Stimulated activated CD8-positive, alpha-beta memory T cell treated with anti-CD3 and anti-CD28 coated beads, Interleukin-12 subunit alpha, Interleukin-12 subunit beta, amount 100 ng/mL, for 1 hour (primary cell): ENCODE measurements around the gene WIPF2.

Experiments
- DNase-seq: peaks from one replicate; pipeline ENCODE4 v3.0.0-alpha.2; 2020; ENCODE audit warnings: low read depth

The WIPF2 gene

GRCh38 chr17:40313668-40314583 is 94.8 kb downstream of the WIPF2 start:
- DNase-seq, result no peak

GRCh38 chr17:40314584-40314956 is 95.5 kb downstream of the WIPF2 start:
- DNase-seq, result peak; percentile 85

- no peak for DNase-seq
Measured at GRCh38 chr17:40315206-40315605, 96.1 kb downstream of the WIPF2 start.

GRCh38 chr17:40315678-40316570 is 96.8 kb downstream of the WIPF2 start:
- DNase-seq, result no peak

- no peak for DNase-seq
Measured at GRCh38 chr17:40316571-40317344, 97.7 kb downstream of the WIPF2 start.

- DNase-seq, result no peak
Measured at GRCh38 chr17:40317345-40317873, 98.3 kb downstream of the WIPF2 start.

- peak; percentile 82 for DNase-seq
Measured at GRCh38 chr17:40317880-40318829, 99.1 kb downstream of the WIPF2 start.

GRCh38 chr17:40318830-40319391 is 99.8 kb downstream of the WIPF2 start:
- DNase-seq, result no peak

- DNase-seq, result peak; percentile 81
Measured at GRCh38 chr17:40319651-40320540, 100.8 kb downstream of the WIPF2 start.

- peak; percentile 55 for DNase-seq
Measured at GRCh38 chr17:40320756-40321523, 101.8 kb downstream of the WIPF2 start.

GRCh38 chr17:40321524-40321929 is 102.4 kb downstream of the WIPF2 start:
- no peak for DNase-seq

GRCh38 chr17:40321961-40322357 is 102.9 kb downstream of the WIPF2 start:
- no peak for DNase-seq

- peak; percentile 84 for DNase-seq
Measured at GRCh38 chr17:40322358-40323315, 103.5 kb downstream of the WIPF2 start.

- peak; percentile 63 for DNase-seq
Measured at GRCh38 chr17:40323391-40324381, 104.6 kb downstream of the WIPF2 start.

- DNase-seq, result no peak
Measured at GRCh38 chr17:40325156-40326013, 106.3 kb downstream of the WIPF2 start.
